Testis (tissue), 3 donors: ENCODE measurements around the gene HIF3A. TPM values are rescaled to one million over a fixed set of nuclear protein-coding genes. Genes with fewer than 3 reads are reported as not detected.

Source experiments
- DNase-seq: peaks from one replicate; pipeline ENCODE4 v3.0.0-alpha.2; 2019
- H3K27ac ChIP-seq, 2 donors: fragments of 200-600 bp; sonication (generic); one replicate each; pipeline ENCODE4 v1.5.1; 2019
- H3K27me3 ChIP-seq: fragments of 200-600 bp; sonication (generic); one replicate; pipeline ENCODE4 v1.5.1; 2019
- H3K36me3 ChIP-seq: fragments of 200-600 bp; sonication (generic); one replicate; pipeline ENCODE4 v1.5.1; 2017; ENCODE audit warnings: low read depth; ENCODE audit errors: missing control alignments
- H3K4me1 ChIP-seq: fragments of 200-600 bp; sonication (generic); one replicate; pipeline ENCODE4 v1.5.1; 2019
- H3K4me3 ChIP-seq, 2 donors: fragments of 200-600 bp; sonication (generic); one replicate each; pipeline ENCODE4 v1.5.1; 2017 to 2019
- H3K9me3 ChIP-seq: fragments of 200-600 bp; sonication (generic); one replicate; pipeline ENCODE4 v1.5.1; 2017
- CTCF ChIP-seq, 3 experiments: fragments of 450-650 bp in 2 of 3; fragments of 200-600 bp in 1 of 3; sonication (generic) in 1 of 3; IDR thresholded peaks; one replicate each; pipeline ENCODE4 v1.5.1; 2016 to 2019; ENCODE audit warnings: antibody characterized with exemption in 3 of 3, mild to moderate bottlenecking in 2 of 3, moderate library complexity in 1 of 3
- POLR2A ChIP-seq: fragments of 450-650 bp; IDR thresholded peaks from one replicate; pipeline ENCODE4 v1.6.1; 2017; ENCODE audit warnings: antibody characterized with exemption, mild to moderate bottlenecking, moderate library complexity
- WGBS, 2 donors: methylation state at CpG; one replicate each; pipeline ENCODE4 v1.1.5; 2018; 5-methylcytosine and 5-hydroxymethylcytosine counted together
- intact Hi-C: fragments of 100-400 bp; cut with DNase I; formaldehyde crosslinking; loops from one replicate; pipeline ENCODE4 v1.15.1; 2023; ENCODE audit warnings: low total_unique reads
- polyA plus RNA-seq: library from polyadenylated mRNA; stranded (reverse); fragments of 350-450 nt; fragmentation: Illumina TruSeq; extraction: RNeasy Lipid Tissue Mini Kit (QIAGEN cat#74804); gene quantifications from one replicate; pipeline ENCODE4 v1.2.3, GENCODE V29; 2014; ENCODE audit warnings: low read depth, low replicate concordance; ENCODE audit not compliant: insufficient read depth
- total RNA-seq, 2 donors: library from RNA; depleted of rRNA; stranded (reverse); fragments of >200 nt; gene quantifications; one replicate each; pipeline ENCODE4 v1.2.3, GENCODE V29; 2016

HIF3A gene
- total and polyA plus RNA-seq, 3 donors from 2014 or later, result 3.8 to 105 (median 82.6) TPM

GRCh38 chr19:46383846-46384245 lies 87.0 kb downstream of the HIF3A start:
- Histone ChIP-seq H3K9me3 (no peaks in the 10 kb centered on the region), H3K4me1 (no peaks in the 10 kb centered on the region), H3K36me3 (no peaks in the 10 kb centered on the region), H3K27ac (no peak overlapping the region), H3K4me3 (no peak overlapping the region), H3K27me3 (no peaks in the 10 kb centered on the region)
- intact Hi-C loops, result no loop called here
- no peak for DNase-seq
- WGBS, 2 donors, result 69 to 87% methylated on average over 5 to 7 of the region's 7 CpGs
- TF ChIP-seq CTCF (IDR thresholded peaks at IDR 0.05) (no peak), POLR2A (no peak)

DNA sequence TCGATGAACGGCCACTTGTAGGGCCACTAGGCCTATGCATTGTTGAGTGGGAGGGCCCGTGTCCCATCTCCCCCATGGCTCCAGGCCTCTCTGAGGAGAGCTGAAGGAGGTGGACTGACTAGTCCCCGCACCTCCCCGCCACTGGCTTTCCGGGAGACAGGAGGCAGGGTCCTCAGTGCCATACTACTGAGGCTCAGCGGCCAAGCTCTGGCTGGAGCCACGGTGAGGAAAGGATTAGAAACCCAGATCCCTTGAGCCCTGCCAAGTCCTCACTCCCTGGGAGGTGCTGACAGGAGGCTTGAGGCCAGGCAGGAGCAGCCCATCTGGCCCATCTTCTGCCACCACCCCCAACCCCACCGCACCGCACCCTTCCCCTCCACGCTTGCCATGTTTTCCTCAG lies 87.6 kb downstream of the HIF3A start:
- H3K36me3 ChIP-seq, result no peaks in the 10 kb centered on the region
- WGBS, 2 donors, result 92% methylated on average over 7 to 11 of the region's 11 CpGs
- no peak for TF ChIP-seq POLR2A

DNA sequence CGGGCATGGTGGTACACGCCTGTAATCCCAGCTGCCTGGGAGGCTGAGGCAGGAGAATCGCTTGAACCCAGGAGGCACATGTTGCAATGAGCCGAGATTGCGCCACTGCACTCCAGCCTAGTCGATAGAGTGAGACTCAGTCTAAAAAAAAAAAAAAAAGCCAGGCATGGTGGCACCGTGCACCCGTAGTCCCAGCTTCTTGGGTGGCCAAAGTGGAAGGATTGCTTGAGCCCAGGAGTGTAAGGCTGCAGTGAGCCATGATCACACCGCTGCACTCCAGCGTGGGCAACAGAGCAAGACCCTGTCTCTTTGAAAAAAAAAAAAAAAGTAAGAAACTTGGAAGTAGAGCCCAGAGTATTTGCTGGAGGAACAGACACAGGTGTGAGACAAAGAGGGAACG lies 88.8 kb downstream of the HIF3A start:
- no peak for DNase-seq
- intact Hi-C loops, result no loop called here
- H3K27me3 ChIP-seq, result no peaks in the 10 kb centered on the region
- no peaks in the 10 kb centered on the region for H3K36me3 ChIP-seq
- no peak for TF ChIP-seq POLR2A
- TF ChIP-seq CTCF (IDR thresholded peaks at IDR 0.05), result no peak
- no peaks in the 10 kb centered on the region for H3K4me1 ChIP-seq
- no peaks in the 10 kb centered on the region for H3K9me3 ChIP-seq
- no peak overlapping the region for H3K4me3 ChIP-seq
- WGBS, 2 donors, result 88 to 90% methylated on average over 9 to 11 of the region's 11 CpGs
- no peak overlapping the region for H3K27ac ChIP-seq

More for the DNA sequence above, 87.6 kb downstream of the HIF3A start:
- intact Hi-C loops, result no loop called here
- Histone ChIP-seq H3K4me3 (no peak overlapping the region), H3K27me3 (no peaks in the 10 kb centered on the region), H3K27ac (no peak overlapping the region), H3K9me3 (no peaks in the 10 kb centered on the region), H3K4me1 (no peaks in the 10 kb centered on the region)
- no peak for DNase-seq

GRCh38 chr19:46386151-46386550 lies 89.3 kb downstream of the HIF3A start:
- H3K27me3 ChIP-seq, result no peaks in the 10 kb centered on the region
- intact Hi-C loops, result no loop called here
- no peak for DNase-seq
- no peaks in the 10 kb centered on the region for H3K9me3 ChIP-seq
- no peak for TF ChIP-seq CTCF (IDR thresholded peaks at IDR 0.05)
- no peak for TF ChIP-seq POLR2A
- no peak overlapping the region for H3K27ac ChIP-seq
- H3K4me3 ChIP-seq, result no peak overlapping the region
- H3K36me3 ChIP-seq, result no peaks in the 10 kb centered on the region
- WGBS, 2 donors, result 65 to 78% methylated on average over 9 to 10 of the region's 10 CpGs
- no peaks in the 10 kb centered on the region for H3K4me1 ChIP-seq

GRCh38 chr19:46386996-46387712 lies 90.3 kb downstream of the HIF3A start:
- H3K36me3 ChIP-seq, result no peaks in the 10 kb centered on the region
- H3K9me3 ChIP-seq, result no peaks in the 10 kb centered on the region
- TF ChIP-seq CTCF (IDR thresholded peaks at IDR 0.05) (no peak), POLR2A (no peak)
- no peak overlapping the region for H3K27ac ChIP-seq
- no peak for DNase-seq
- intact Hi-C loops, result no loop called here
- no peak overlapping the region for H3K4me3 ChIP-seq
- 90 to 91% methylated on average over 16 to 30 of the region's 30 CpGs for WGBS, 2 donors
- peaks cover 4% of the 10 kb centered on the region for H3K4me1 ChIP-seq
- no peaks in the 10 kb centered on the region for H3K27me3 ChIP-seq
